AG04449 (cell line): Measurements from ENCODE around the gene KRT33B.

Source experiments
- CTCF ChIA-PET: fragments of 350-600 bp; formaldehyde crosslinking; extraction: SDS; loops from one replicate; lab custom pipeline; 2021; ENCODE audit warnings: antibody characterized with exemption; lab: Yijun Ruan, JAX
- POLR2A ChIA-PET: fragments of 400-600, 350-600 bp; formaldehyde crosslinking; extraction: SDS; loops from one replicate; lab custom pipeline; 2020; ENCODE audit warnings: antibody characterized with exemption, inconsistent platforms; lab: Yijun Ruan, JAX
- DNase-seq: peaks from one replicate; pipeline ENCODE4 v3.0.0-alpha.2; 2010; ENCODE audit warnings: low read depth, low spot score
- H3K4me3 ChIP-seq: 2 replicates; pipeline ENCODE4 v1.5.1; 2011; ENCODE audit warnings: low read depth, mild to moderate bottlenecking, control low read depth, low read length
- TF ChIP-seq, protein P1 (sequence below): IDR thresholded peaks from one replicate; pipeline ENCODE4 v1.5.1; 2011; ENCODE audit warnings: mild to moderate bottlenecking, moderate library complexity, low read length, control low read depth, inconsistent platforms; ENCODE audit not compliant: insufficient read depth; ENCODE audit errors: missing control alignments

Gene KRT33B

DNA sequence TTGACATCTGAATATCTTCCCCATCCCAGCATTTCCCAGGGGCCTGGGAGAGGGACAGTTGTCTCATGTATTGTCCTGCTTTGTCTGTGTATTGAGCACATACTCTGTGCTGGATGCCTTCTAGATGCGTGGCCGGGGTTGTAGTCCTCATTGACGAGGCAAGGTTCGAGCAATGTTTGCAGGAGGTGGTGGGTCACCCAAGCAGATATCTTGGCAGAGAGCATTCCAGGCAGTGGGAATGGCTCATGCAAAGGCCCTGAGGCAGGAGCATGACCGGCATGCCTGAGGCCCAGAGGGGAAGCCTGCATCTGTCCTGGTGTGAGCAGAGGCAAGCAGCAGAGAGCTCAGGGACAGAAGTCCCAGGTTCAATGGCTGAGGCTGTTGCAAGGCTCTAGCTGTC lies 36.5 kb downstream of the KRT33B start:
- no peak overlapping the region for H3K4me3 ChIP-seq
- POLR2A ChIA-PET: no interaction called here
- CTCF ChIA-PET: interaction anchor here (1.2 to 8.2 kb wide), 3 partner anchors 14 to 423 kb away, joined by 3 to 90 read pairs (median 3); partner anchors contain the start of gene KRTAP17-1
- TF ChIP-seq, protein P1, sequence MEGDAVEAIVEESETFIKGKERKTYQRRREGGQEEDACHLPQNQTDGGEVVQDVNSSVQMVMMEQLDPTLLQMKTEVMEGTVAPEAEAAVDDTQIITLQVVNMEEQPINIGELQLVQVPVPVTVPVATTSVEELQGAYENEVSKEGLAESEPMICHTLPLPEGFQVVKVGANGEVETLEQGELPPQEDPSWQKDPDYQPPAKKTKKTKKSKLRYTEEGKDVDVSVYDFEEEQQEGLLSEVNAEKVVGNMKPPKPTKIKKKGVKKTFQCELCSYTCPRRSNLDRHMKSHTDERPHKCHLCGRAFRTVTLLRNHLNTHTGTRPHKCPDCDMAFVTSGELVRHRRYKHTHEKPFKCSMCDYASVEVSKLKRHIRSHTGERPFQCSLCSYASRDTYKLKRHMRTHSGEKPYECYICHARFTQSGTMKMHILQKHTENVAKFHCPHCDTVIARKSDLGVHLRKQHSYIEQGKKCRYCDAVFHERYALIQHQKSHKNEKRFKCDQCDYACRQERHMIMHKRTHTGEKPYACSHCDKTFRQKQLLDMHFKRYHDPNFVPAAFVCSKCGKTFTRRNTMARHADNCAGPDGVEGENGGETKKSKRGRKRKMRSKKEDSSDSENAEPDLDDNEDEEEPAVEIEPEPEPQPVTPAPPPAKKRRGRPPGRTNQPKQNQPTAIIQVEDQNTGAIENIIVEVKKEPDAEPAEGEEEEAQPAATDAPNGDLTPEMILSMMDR: no peak
- no peak for DNase-seq

DNA sequence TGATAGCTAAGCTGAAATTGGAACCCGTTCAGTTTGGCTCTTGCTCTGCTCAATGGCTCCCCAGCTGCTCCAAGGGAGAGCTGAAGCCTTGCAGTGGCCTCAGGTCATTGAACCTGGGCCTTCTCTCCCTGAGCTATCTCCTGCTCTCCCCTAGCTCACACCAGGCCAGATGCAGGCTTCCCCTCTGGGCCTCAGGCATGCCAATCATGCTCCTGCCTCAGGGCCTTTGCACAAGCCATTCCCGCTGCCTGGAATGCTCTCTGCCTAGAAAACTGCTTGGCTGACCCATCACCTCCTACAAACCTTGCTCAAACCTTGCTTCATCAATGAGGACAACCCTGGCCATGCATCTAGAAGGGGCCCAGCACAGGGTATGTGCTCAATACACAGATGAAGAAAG lies 37.4 kb downstream of the KRT33B start:
- TF ChIP-seq, protein P1: no peak
- DNase-seq: no peak
- ChIA-PET CTCF (interaction anchor here (1.1 to 8.2 kb wide), 7 partner anchors 8 to 475 kb away, joined by 3 to 90 read pairs (median 10); partner anchors contain the start of gene KRTAP17-1), POLR2A (interaction anchor here (0.9 kb wide), 1 partner anchor 18 kb away, joined by 3 read pairs; no protein-coding TSS in a partner anchor)
- no peak overlapping the region for H3K4me3 ChIP-seq

DNA sequence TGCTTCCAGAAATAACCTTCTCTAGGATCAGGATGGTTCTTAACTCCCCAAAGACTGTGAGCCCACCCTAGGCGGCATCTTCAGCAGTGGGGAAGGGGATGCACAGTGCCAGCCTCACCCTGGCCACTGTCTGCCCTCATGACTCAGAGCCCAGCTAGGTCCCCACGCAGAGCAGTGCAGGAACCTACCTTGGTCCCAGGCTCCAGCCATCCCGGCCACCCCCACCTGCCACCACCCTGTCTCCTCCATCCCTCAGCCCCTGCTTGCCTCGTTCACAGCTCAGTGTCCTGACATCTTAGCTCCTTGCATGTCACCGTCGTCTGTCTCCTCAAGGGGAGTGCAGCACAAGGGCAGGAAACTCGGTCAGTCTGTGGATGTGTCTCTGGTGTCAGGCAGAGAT lies 38.0 kb downstream of the KRT33B start:
- no peak for DNase-seq
- ChIA-PET CTCF (interaction anchor here (1.1 to 8.2 kb wide), 7 partner anchors 8 to 474 kb away, joined by 3 to 90 read pairs (median 10); partner anchors contain the start of gene KRTAP17-1), POLR2A (interaction anchor here (0.9 kb wide), 1 partner anchor 18 kb away, joined by 3 read pairs; no protein-coding TSS in a partner anchor)
- TF ChIP-seq, protein P1: no peak
- H3K4me3 ChIP-seq: no peak overlapping the region

DNA sequence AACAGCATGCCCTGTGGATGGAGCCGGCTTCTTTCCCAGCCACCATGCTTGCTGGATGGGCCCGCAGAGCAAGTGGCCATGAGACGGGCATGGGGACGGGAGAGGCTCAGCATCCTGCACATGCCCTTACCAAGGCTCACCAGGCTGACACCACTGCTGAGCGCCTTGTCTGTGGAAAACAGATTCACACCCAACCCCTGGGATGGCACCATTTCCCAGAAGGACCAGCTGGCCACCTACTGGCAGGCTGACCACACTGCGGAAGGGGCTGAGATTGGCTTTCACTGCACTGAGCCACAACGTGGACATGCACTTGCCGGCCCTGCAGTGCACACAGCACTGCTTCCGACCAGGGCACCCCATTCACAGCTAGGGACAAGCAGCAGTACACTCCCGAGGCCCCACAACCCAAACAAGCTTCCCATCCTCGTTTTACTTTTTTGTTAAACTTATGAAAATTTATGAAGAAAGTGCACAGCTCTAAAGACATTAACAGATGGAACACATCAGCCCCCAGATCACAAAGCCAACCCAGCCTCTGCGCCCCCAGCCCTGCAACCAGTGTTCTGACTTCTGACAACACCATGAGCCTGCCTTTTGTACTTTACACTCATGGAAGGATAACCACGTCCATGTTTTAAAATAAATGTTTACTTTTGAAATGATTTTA lies 40.2 kb downstream of the KRT33B start:
- CTCF ChIA-PET: interaction anchor here (0.6 to 8.2 kb wide), 41 partner anchors 8 to 526 kb away, joined by 3 to 90 read pairs (median 4); partner anchors contain the start of genes KRTAP16-1, KRTAP17-1, KRTAP2-3 and KRTAP9-6
- TF ChIP-seq, protein P1: peak; percentile 95
- no peak for DNase-seq
- H3K4me3 ChIP-seq: no peak overlapping the region
- POLR2A ChIA-PET: no interaction called here

DNA sequence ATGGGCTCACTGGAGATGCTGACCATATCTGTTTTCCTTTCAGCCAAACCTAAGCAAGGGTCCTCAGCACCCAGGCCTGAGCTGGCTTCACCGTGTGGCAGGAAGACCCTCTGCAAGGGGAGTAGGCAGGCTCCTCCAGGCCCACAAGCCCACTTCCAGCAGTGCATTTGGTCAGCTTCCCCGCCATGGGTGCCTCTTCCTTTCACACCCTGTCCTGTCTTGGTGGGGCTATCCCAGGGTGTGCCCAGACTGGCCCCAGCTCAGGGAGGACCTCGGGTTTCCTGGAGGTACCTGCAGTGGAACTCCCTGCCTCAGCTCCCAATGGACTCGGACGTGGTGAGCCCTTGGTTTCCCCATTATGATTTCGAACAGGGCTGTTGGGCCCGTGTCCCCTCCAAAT lies 41.4 kb downstream of the KRT33B start:
- ChIA-PET CTCF (interaction anchor here (1.0 to 8.2 kb wide), 23 partner anchors 9 to 517 kb away, joined by 3 to 90 read pairs (median 5); partner anchors contain the start of gene KRTAP17-1), POLR2A (no interaction called here)
- H3K4me3 ChIP-seq: no peak overlapping the region
- TF ChIP-seq, protein P1: no peak
- DNase-seq: no peak
